Measurements from ENCODE around the gene RARA.
A peak's percentile ranks its signal among the peaks of the same experiment; 100 is the strongest.
"Not testable (repeated sequence)": the region's sequence is repeated elsewhere in the genome, so short reads cannot be mapped to it uniquely, and the experiment has no call there.

The RARA gene

GRCh38 chr17:40361063-40361924, 52.3 kb downstream of the RARA start:
- no peak for DNase-seq

- no peak for DNase-seq
Measured at GRCh38 chr17:40361925-40362695, 53.1 kb downstream of the RARA start.

- peak; percentile 71 for DNase-seq
Measured at GRCh38 chr17:40362696-40363110, 53.7 kb downstream of the RARA start.

GRCh38 chr17:40363111-40363827, 54.3 kb downstream of the RARA start:
- no peak for DNase-seq

GRCh38 chr17:40364121-40364861, 55.3 kb downstream of the RARA start, which contains the start of gene GJD3:
Gene GJD3, minus strand, starts transcription at chr17:40364737. Its CDS starts 922 bp downstream, at chr17:40363815.
- DNase-seq: no peak

GRCh38 chr17:40364906-40365305, 55.9 kb downstream of the RARA start:
- DNase-seq: no peak

- no peak for DNase-seq
Measured at GRCh38 chr17:40366076-40366860, 57.3 kb downstream of the RARA start.

GRCh38 chr17:40366861-40367518, 58.0 kb downstream of the RARA start:
- DNase-seq: no peak

- DNase-seq: not testable (repeated sequence)
Measured at GRCh38 chr17:40367728-40368127, 58.7 kb downstream of the RARA start.

GRCh38 chr17:40369923-40370322, 60.9 kb downstream of the RARA start:
- DNase-seq: no peak

GRCh38 chr17:40371261-40371929, 62.4 kb downstream of the RARA start:
- no peak for DNase-seq

GRCh38 chr17:40372031-40372430, 63.1 kb downstream of the RARA start:
- DNase-seq: no peak

GRCh38 chr17:40372644-40373043, 63.7 kb downstream of the RARA start:
- DNase-seq: not testable (repeated sequence)

- DNase-seq: no peak
Measured at GRCh38 chr17:40373324-40373723, 64.3 kb downstream of the RARA start.

- no peak for DNase-seq
Measured at GRCh38 chr17:40373999-40374398, 65.0 kb downstream of the RARA start.

GRCh38 chr17:40374821-40375498, 66.0 kb downstream of the RARA start:
- no peak for DNase-seq

GRCh38 chr17:40375786-40376185, 66.8 kb downstream of the RARA start:
- DNase-seq: not testable (repeated sequence)

- DNase-seq: not testable (repeated sequence)
Measured at GRCh38 chr17:40376541-40376940, 67.6 kb downstream of the RARA start.

GRCh38 chr17:40377832-40378231, 68.9 kb downstream of the RARA start:
- DNase-seq: no peak

- no peak for DNase-seq
Measured at GRCh38 chr17:40378966-40379365, 70.0 kb downstream of the RARA start.
